DND-41 (cell line): Measurements from ENCODE around the gene STPG3.
"Not testable (repeated sequence)": the region's sequence is repeated elsewhere in the genome, so short reads cannot be mapped to it uniquely, and the experiment has no call there.

Source experiments
- ATAC-seq: fragments of 200-7000 bp; cut with Tn5 transposase; 3 replicates; pipeline ENCODE4 v1.9.1; 2021; ENCODE audit warnings: low read depth; ENCODE audit not compliant: insufficient read depth
- DNase-seq: peaks from one replicate; pipeline ENCODE4 v3.0.0-alpha.2; 2020
- H2AFZ ChIP-seq: 2 replicates; pipeline ENCODE4 v1.6.0; 2012; ENCODE audit warnings: low read depth, low read length
- H3K27ac ChIP-seq: 2 replicates; pipeline ENCODE4 v1.5.1; 2012; ENCODE audit warnings: low read length, inconsistent platforms
- H3K27me3 ChIP-seq: fragments of 200-600 bp; sonication (generic); 2 replicates; pipeline ENCODE4 v1.6.0; 2012; ENCODE audit warnings: low read length, mild to moderate bottlenecking, inconsistent platforms; ENCODE audit not compliant: insufficient read depth, poor library complexity
- H3K36me3 ChIP-seq: 2 replicates; pipeline ENCODE4 v1.5.1; 2012; ENCODE audit warnings: low read length, inconsistent platforms; ENCODE audit not compliant: insufficient read depth
- H3K4me1 ChIP-seq: 2 replicates; pipeline ENCODE4 v1.5.1; 2012; ENCODE audit warnings: mild to moderate bottlenecking, low read length; ENCODE audit not compliant: insufficient read depth
- H3K4me2 ChIP-seq: 2 replicates; pipeline ENCODE4 v1.6.0; 2012; ENCODE audit warnings: mild to moderate bottlenecking, moderate library complexity, low read length, inconsistent platforms; ENCODE audit not compliant: insufficient read depth
- H3K4me3 ChIP-seq, 2 experiments: fragments of 200-600 bp in 1 of 2; shearing (Covaris generic) in 1 of 2; 2 replicates each; pipeline ENCODE4 v1.5.1; 2012 to 2016; ENCODE audit warnings: inconsistent platforms in 2 of 2, low read length in 2 of 2, mild to moderate bottlenecking in 2 of 2, low read depth in 1 of 2, moderate library complexity in 1 of 2
- H3K79me2 ChIP-seq: 2 replicates; pipeline ENCODE4 v1.6.0; 2012; ENCODE audit warnings: low read length, inconsistent platforms; ENCODE audit not compliant: insufficient read depth
- H3K9ac ChIP-seq: 2 replicates; pipeline ENCODE4 v1.6.0; 2012; ENCODE audit warnings: low read depth, mild to moderate bottlenecking, inconsistent platforms, low read length, moderate library complexity
- H3K9me3 ChIP-seq: 2 replicates; pipeline ENCODE4 v1.5.1; 2012; ENCODE audit warnings: low read length, moderate library complexity, mild to moderate bottlenecking, inconsistent platforms; ENCODE audit not compliant: insufficient read depth, severe bottlenecking
- H4K20me1 ChIP-seq: 2 replicates; pipeline ENCODE4 v1.6.0; 2012; ENCODE audit warnings: low read length; ENCODE audit not compliant: insufficient read depth
- CTCF ChIP-seq: IDR thresholded peaks from 2 replicates; pipeline ENCODE4 v1.5.1; 2012; ENCODE audit warnings: borderline replicate concordance, low read length, moderate library complexity, mild to moderate bottlenecking; ENCODE audit not compliant: poor library complexity, severe bottlenecking; ENCODE audit errors: extremely low read depth
- EZH2 ChIP-seq: IDR thresholded peaks from 3 replicates; pipeline ENCODE4 v1.6.1; 2012; ENCODE audit warnings: borderline replicate concordance, low read depth, mild to moderate bottlenecking, moderate library complexity, low read length, inconsistent platforms; ENCODE audit not compliant: severe bottlenecking

The STPG3 gene

GRCh38 chr9:137262173-137262908, 11.3 kb downstream of the STPG3 start:
- DNase-seq, H3K9ac ChIP-seq, H3K9me3 ChIP-seq, H2AFZ ChIP-seq, H3K27ac ChIP-seq, H3K4me2 ChIP-seq, H3K27me3 ChIP-seq, H3K4me1 ChIP-seq, H3K4me3 ChIP-seq, ATAC-seq, H4K20me1 ChIP-seq: not testable (repeated sequence)
- peaks cover 51% of the 10 kb centered on the region for H3K36me3 ChIP-seq
- TF ChIP-seq CTCF: peak; percentile 27
- peaks cover 14% of the 10 kb centered on the region; the same call in 1 of the 2 replicates for H3K79me2 ChIP-seq

GRCh38 chr9:137262909-137263285, 11.8 kb downstream of the STPG3 start:
- TF ChIP-seq CTCF (no peak), EZH2 (no peak)

GRCh38 chr9:137263506-137263905, 12.4 kb downstream of the STPG3 start:
- no peak overlapping the region for H3K27ac ChIP-seq

More at GRCh38 chr9:137262909-137263285, 11.8 kb downstream of the STPG3 start:
- H3K4me1 ChIP-seq: no peaks in the 10 kb centered on the region
- no peak overlapping the region for H3K9ac ChIP-seq
- peaks cover 54% of the 10 kb centered on the region for H3K36me3 ChIP-seq
- no peak overlapping the region for H3K4me2 ChIP-seq
- DNase-seq: no peak
- ATAC-seq: no peak
- H3K9me3 ChIP-seq: no peaks in the 10 kb centered on the region
- no peak overlapping the region for H3K4me3 ChIP-seq
- H4K20me1 ChIP-seq: peaks cover 8% of the 10 kb centered on the region
- no peaks in the 10 kb centered on the region for H3K27me3 ChIP-seq
- H3K27ac ChIP-seq: no peak overlapping the region
- H2AFZ ChIP-seq: no peak overlapping the region
- H3K79me2 ChIP-seq: peaks cover 12% of the 10 kb centered on the region; the same call in 1 of the 2 replicates

More at GRCh38 chr9:137263506-137263905, 12.4 kb downstream of the STPG3 start:
- H3K9me3 ChIP-seq: no peaks in the 10 kb centered on the region
- H3K27me3 ChIP-seq: no peaks in the 10 kb centered on the region
- H3K79me2 ChIP-seq: peaks cover 9% of the 10 kb centered on the region; the same call in 1 of the 2 replicates
- no peak for DNase-seq
- H3K4me3 ChIP-seq: no peak overlapping the region
- TF ChIP-seq EZH2 (no peak), CTCF (no peak)
- H3K36me3 ChIP-seq: peaks cover 55% of the 10 kb centered on the region
- H3K9ac ChIP-seq: no peak overlapping the region
- no peak overlapping the region for H2AFZ ChIP-seq
- H3K4me1 ChIP-seq: no peaks in the 10 kb centered on the region
- no peak overlapping the region for H3K4me2 ChIP-seq
- H4K20me1 ChIP-seq: peaks cover 11% of the 10 kb centered on the region
- ATAC-seq: no peak
